ENCODE data around the gene ZDHHC17. TPM values are rescaled to one million over a fixed set of nuclear protein-coding genes. Genes with fewer than 3 reads are reported as not detected.

ZDHHC17 gene
- polyA plus RNA-seq, 1 experiment: 34.5 TPM

- Histone ChIP-seq H3K4me3 (ENCODE audit: low read depth, low read length) (no peak overlapping the region), H3K27me3 (ENCODE audit: control insufficient read depth, insufficient read depth, low read length) (no peaks in the 10 kb centered on the region), H3K36me3 (ENCODE audit: control insufficient read depth, insufficient read depth, low read length) (peaks cover 1% of the 10 kb centered on the region; the same call in 1 of the 2 replicates)
- TF ChIP-seq, protein P1, sequence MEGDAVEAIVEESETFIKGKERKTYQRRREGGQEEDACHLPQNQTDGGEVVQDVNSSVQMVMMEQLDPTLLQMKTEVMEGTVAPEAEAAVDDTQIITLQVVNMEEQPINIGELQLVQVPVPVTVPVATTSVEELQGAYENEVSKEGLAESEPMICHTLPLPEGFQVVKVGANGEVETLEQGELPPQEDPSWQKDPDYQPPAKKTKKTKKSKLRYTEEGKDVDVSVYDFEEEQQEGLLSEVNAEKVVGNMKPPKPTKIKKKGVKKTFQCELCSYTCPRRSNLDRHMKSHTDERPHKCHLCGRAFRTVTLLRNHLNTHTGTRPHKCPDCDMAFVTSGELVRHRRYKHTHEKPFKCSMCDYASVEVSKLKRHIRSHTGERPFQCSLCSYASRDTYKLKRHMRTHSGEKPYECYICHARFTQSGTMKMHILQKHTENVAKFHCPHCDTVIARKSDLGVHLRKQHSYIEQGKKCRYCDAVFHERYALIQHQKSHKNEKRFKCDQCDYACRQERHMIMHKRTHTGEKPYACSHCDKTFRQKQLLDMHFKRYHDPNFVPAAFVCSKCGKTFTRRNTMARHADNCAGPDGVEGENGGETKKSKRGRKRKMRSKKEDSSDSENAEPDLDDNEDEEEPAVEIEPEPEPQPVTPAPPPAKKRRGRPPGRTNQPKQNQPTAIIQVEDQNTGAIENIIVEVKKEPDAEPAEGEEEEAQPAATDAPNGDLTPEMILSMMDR (IDR thresholded peaks at IDR 0.05; ENCODE audit: insufficient read depth, low read depth, low read length): no peak
- ChIA-PET POLR2A (no interaction called here), CTCF (no interaction called here)
- DNase-seq (ENCODE audit: low read depth): no peak
Observed at GRCh38 chr12:76847260-76847659, 83.3 kb downstream of the ZDHHC17 start.

DNA sequence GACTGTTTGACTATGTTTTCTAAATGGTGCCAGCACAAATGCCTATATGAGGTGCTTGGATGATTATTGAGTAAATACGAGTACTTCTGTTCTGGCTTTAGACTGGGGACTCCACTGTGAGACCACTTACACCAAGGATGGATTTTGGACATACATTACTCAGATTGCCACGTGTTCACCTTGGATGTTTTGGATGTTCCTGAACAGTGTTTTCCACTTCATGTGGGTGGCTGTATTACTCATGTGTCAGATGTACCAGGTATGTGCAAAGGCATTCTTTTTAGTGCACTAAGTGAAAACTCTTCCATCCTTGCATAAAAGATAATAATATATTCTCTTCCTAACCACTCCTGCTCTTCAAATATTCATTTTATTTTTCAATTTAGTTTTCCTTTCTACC is 84.2 kb downstream of the ZDHHC17 start:
- no peaks in the 10 kb centered on the region; the same call in 1 of the 2 replicates for H3K36me3 ChIP-seq (ENCODE audit: control insufficient read depth, insufficient read depth, low read length)
- no peak overlapping the region for H3K4me3 ChIP-seq (ENCODE audit: low read depth, low read length)
- no peak for DNase-seq (ENCODE audit: low read depth)
- CTCF ChIA-PET: interaction anchor here (0.6 to 1.0 kb wide), 2 partner anchors 12 to 13 kb away, joined by 3 read pairs; no protein-coding TSS in a partner anchor
- no peaks in the 10 kb centered on the region for H3K27me3 ChIP-seq (ENCODE audit: control insufficient read depth, insufficient read depth, low read length)
- TF ChIP-seq, protein P1 (IDR thresholded peaks at IDR 0.05; ENCODE audit: insufficient read depth, low read depth, low read length): no peak
- POLR2A ChIA-PET: no interaction called here

- Histone ChIP-seq H3K27me3 (ENCODE audit: control insufficient read depth, insufficient read depth, low read length) (no peaks in the 10 kb centered on the region), H3K4me3 (ENCODE audit: low read depth, low read length) (no peak overlapping the region), H3K36me3 (ENCODE audit: control insufficient read depth, insufficient read depth, low read length) (peaks cover 3% of the 10 kb centered on the region)
- ChIA-PET CTCF (interaction anchor here (0.7 to 1.1 kb wide), 2 partner anchors 24 to 159 kb away, joined by 3 read pairs; no protein-coding TSS in a partner anchor), POLR2A (no interaction called here)
- TF ChIP-seq, protein P1 (IDR thresholded peaks at IDR 0.05; ENCODE audit: insufficient read depth, low read depth, low read length): no peak
- no peak for DNase-seq (ENCODE audit: low read depth)
Observed at GRCh38 chr12:76852106-76852505, 88.2 kb downstream of the ZDHHC17 start.

- TF ChIP-seq, protein P1 (IDR thresholded peaks at IDR 0.05; ENCODE audit: insufficient read depth, low read depth, low read length): no peak
- ChIA-PET CTCF (interaction anchor here (1.5 kb wide), 1 partner anchor 10 kb away, joined by 3 read pairs; no protein-coding TSS in a partner anchor), POLR2A (no interaction called here)
- Histone ChIP-seq H3K36me3 (ENCODE audit: control insufficient read depth, insufficient read depth, low read length) (peaks cover 10% of the 10 kb centered on the region), H3K27me3 (ENCODE audit: control insufficient read depth, insufficient read depth, low read length) (no peaks in the 10 kb centered on the region), H3K4me3 (ENCODE audit: low read depth, low read length) (no peak overlapping the region)
- DNase-seq (ENCODE audit: low read depth): no peak
Observed at GRCh38 chr12:76855271-76855670, 91.4 kb downstream of the ZDHHC17 start.

GRCh38 chr12:76856018-76856644 is 92.2 kb downstream of the ZDHHC17 start:
- TF ChIP-seq, protein P1 (IDR thresholded peaks at IDR 0.05; ENCODE audit: insufficient read depth, low read depth, low read length): no peak
- POLR2A ChIA-PET: no interaction called here
- DNase-seq (ENCODE audit: low read depth): no peak
- H3K27me3 ChIP-seq (ENCODE audit: control insufficient read depth, insufficient read depth, low read length): no peaks in the 10 kb centered on the region
- H3K4me3 ChIP-seq (ENCODE audit: low read depth, low read length): no peak overlapping the region
- H3K36me3 ChIP-seq (ENCODE audit: control insufficient read depth, insufficient read depth, low read length): peaks cover 10% of the 10 kb centered on the region
- CTCF ChIA-PET: interaction anchor here (1.5 to 1.7 kb wide), 2 partner anchors 11 to 234 kb away, joined by 3 to 4 read pairs; no protein-coding TSS in a partner anchor

Data from BJ (cell line).